Hepatocyte (in vitro differentiated cells): ENCODE results near the gene PHLDB1. TPM values are rescaled to one million over a fixed set of nuclear protein-coding genes. Genes with fewer than 3 reads are reported as not detected.
A peak's percentile ranks its signal among the peaks of the same experiment; 100 is the strongest.

Source experiments
- DNase-seq: peaks from one replicate; pipeline ENCODE4 v3.0.0-alpha.2; 2016; ENCODE audit warnings: low spot score
- H2AFZ ChIP-seq: fragments of 200-600 bp; sonication (generic); 2 replicates; pipeline ENCODE4 v1.6.0; 2016; ENCODE audit warnings: antibody characterized with exemption, mild to moderate bottlenecking
- H3K27ac ChIP-seq: fragments of 200-600 bp; sonication (generic); 2 replicates; pipeline ENCODE4 v1.5.1; 2016; ENCODE audit warnings: mild to moderate bottlenecking
- H3K27me3 ChIP-seq: fragments of 200-600 bp; sonication (generic); 2 replicates; pipeline ENCODE4 v1.6.1; 2016
- H3K36me3 ChIP-seq: fragments of 200-600 bp; sonication (generic); replicated peaks from 2 replicates; pipeline ENCODE4 v1.5.1; 2016; ENCODE audit warnings: low read depth; ENCODE audit not compliant: insufficient read depth
- H3K4me1 ChIP-seq: fragments of 200-600 bp; sonication (generic); 2 replicates; pipeline ENCODE4 v1.5.1; 2016; ENCODE audit warnings: mild to moderate bottlenecking, moderate library complexity; ENCODE audit not compliant: insufficient read depth
- H3K4me2 ChIP-seq: fragments of 200-600 bp; sonication (generic); 2 replicates; pipeline ENCODE4 v1.6.0; 2016
- H3K4me3 ChIP-seq: fragments of 200-600 bp; sonication (generic); 2 replicates; pipeline ENCODE4 v1.5.1; 2016; ENCODE audit warnings: mild to moderate bottlenecking
- H3K79me2 ChIP-seq: fragments of 200-600 bp; sonication (generic); 2 replicates; pipeline ENCODE4 v1.6.0; 2017; ENCODE audit warnings: mild to moderate bottlenecking
- H3K9me2 ChIP-seq: fragments of 200-600 bp; sonication (generic); replicated peaks from 2 replicates; pipeline ENCODE4 v1.6.0; 2017; ENCODE audit warnings: mild to moderate bottlenecking; ENCODE audit not compliant: insufficient read depth
- H3K9me3 ChIP-seq: fragments of 200-600 bp; sonication (generic); 2 replicates; pipeline ENCODE4 v1.5.1; 2016; ENCODE audit warnings: low read depth, mild to moderate bottlenecking
- H4K20me1 ChIP-seq: fragments of 200-600 bp; sonication (generic); 2 replicates; pipeline ENCODE4 v1.6.0; 2016; ENCODE audit warnings: mild to moderate bottlenecking; ENCODE audit not compliant: insufficient read depth, poor library complexity, severe bottlenecking
- CTCF ChIP-seq: fragments of 200-600 bp; sonication (generic); IDR thresholded peaks from 2 replicates; pipeline ENCODE4 v1.5.1; 2016; ENCODE audit warnings: antibody characterized with exemption, mild to moderate bottlenecking; ENCODE audit not compliant: poor library complexity
- EZH2 ChIP-seq: fragments of 200-600 bp; sonication (generic); IDR thresholded peaks from 2 replicates; pipeline ENCODE4 v1.6.1; 2016; ENCODE audit warnings: antibody characterized with exemption, mild to moderate bottlenecking, borderline replicate concordance
- EZH2phosphoT487 ChIP-seq: fragments of 200-600 bp; sonication (generic); IDR thresholded peaks from one replicate; pipeline ENCODE4 v1.6.1; 2018; ENCODE audit warnings: antibody characterized with exemption, mild to moderate bottlenecking, low read depth, moderate library complexity; ENCODE audit not compliant: unreplicated experiment, severe bottlenecking
- WGBS: methylation state at CpG from one replicate; pipeline ENCODE4 v1.1.6; 2016; ENCODE audit warnings: low lambda C conversion rate; ENCODE audit errors: missing lambda C conversion rate; 5-methylcytosine and 5-hydroxymethylcytosine counted together
- polyA plus RNA-seq: library from polyadenylated mRNA; unstranded; fragments of >200 nt; fragmentation: Nextera tagmentation; extraction: Ambion mirVana; gene quantifications from 2 replicates; pipeline ENCODE4 v1.2.1, GENCODE V29; 2016
- total RNA-seq: library from RNA; depleted of rRNA; stranded (reverse); fragments of >200 nt; gene quantifications from 2 replicates; pipeline ENCODE4 v1.2.3, GENCODE V29; 2014

PHLDB1 gene
- total and polyA plus RNA-seq, 2 experiments from 2014 or later: 51.8 to 71.1 TPM

GRCh38 chr11:118689503-118689851, 82.1 kb downstream of the PHLDB1 start:
- Histone ChIP-seq H4K20me1 (no peaks in the 10 kb centered on the region), H3K27ac (no peak overlapping the region), H3K9me3 (no peaks in the 10 kb centered on the region), H3K27me3 (no peaks in the 10 kb centered on the region), H2AFZ (peak overlapping the region; percentile 43), H3K9me2 (no peaks in the 10 kb centered on the region), H3K36me3 (no peaks in the 10 kb centered on the region), H3K4me3 (no peak overlapping the region), H3K79me2 (no peaks in the 10 kb centered on the region), H3K4me2 (peak overlapping the region; percentile 74), H3K4me1 (peaks cover 5% of the 10 kb centered on the region)
- 48% methylated on average over 3 of the region's 9 CpGs for WGBS
- DNase-seq: no peak
- TF ChIP-seq CTCF (no peak), EZH2 (no peak), EZH2phosphoT487 (no peak)

- no peaks in the 10 kb centered on the region for H3K36me3 ChIP-seq
- no peaks in the 10 kb centered on the region for H3K9me2 ChIP-seq
- H3K27me3 ChIP-seq: no peaks in the 10 kb centered on the region
- WGBS: 8% methylated on average over 30 of the region's 30 CpGs
- TF ChIP-seq EZH2phosphoT487 (no peak), CTCF (peak; percentile 83)
- H3K79me2 ChIP-seq: no peaks in the 10 kb centered on the region
- no peaks in the 10 kb centered on the region for H3K9me3 ChIP-seq
- no peaks in the 10 kb centered on the region for H4K20me1 ChIP-seq
- H3K4me1 ChIP-seq: peaks cover 5% of the 10 kb centered on the region
- H2AFZ ChIP-seq: peak overlapping the region; percentile 43
- H3K27ac ChIP-seq: peak overlapping the region; percentile 60
- H3K4me3 ChIP-seq: no peak overlapping the region
- peak overlapping the region; percentile 74 for H3K4me2 ChIP-seq
- DNase-seq: peak; percentile 97
Measured at GRCh38 chr11:118689852-118690552, 82.6 kb downstream of the PHLDB1 start.

- DNase-seq: no peak
- 93% methylated on average over 12 of the region's 15 CpGs for WGBS
- TF ChIP-seq EZH2phosphoT487: no peak
- TF ChIP-seq CTCF: no peak
- TF ChIP-seq EZH2: no peak
- H3K36me3 ChIP-seq: no peaks in the 10 kb centered on the region
- H3K9me3 ChIP-seq: no peaks in the 10 kb centered on the region
- peaks cover 5% of the 10 kb centered on the region for H3K4me1 ChIP-seq
- H3K4me3 ChIP-seq: no peak overlapping the region
- H3K4me2 ChIP-seq: peak overlapping the region; percentile 26
- no peaks in the 10 kb centered on the region for H4K20me1 ChIP-seq
- no peaks in the 10 kb centered on the region for H3K27me3 ChIP-seq
- H3K79me2 ChIP-seq: no peaks in the 10 kb centered on the region
- H3K27ac ChIP-seq: peak overlapping the region; percentile 10
- H2AFZ ChIP-seq: no peak overlapping the region
- H3K9me2 ChIP-seq: no peaks in the 10 kb centered on the region
Measured at GRCh38 chr11:118690553-118691304, 83.3 kb downstream of the PHLDB1 start.
